K562 (cell line): Measurements from ENCODE around the gene NXPH4. TPM values are rescaled to one million over a fixed set of nuclear protein-coding genes. Genes with fewer than 3 reads are reported as not detected.
A peak's percentile ranks its signal among the peaks of the same experiment; 100 is the strongest.

Experiments
- ATAC-seq: fragments of 200-7000 bp; cut with Tn5 transposase; 3 replicates; pipeline ENCODE4 v1.9.1; 2020; ENCODE audit warnings: moderate library complexity
- BruUV-seq: library from RNA; stranded (reverse); fragments of 400-500 nt; replicated peaks from 2 replicates; lab custom pipeline; 2021; lab: Mats Ljungman, UMichigan
- CTCF ChIA-PET: fragments of 300-600 bp; formaldehyde crosslinking; extraction: SDS; loops from one replicate; lab custom pipeline; 2021; ENCODE audit warnings: low intra/inter-chr PET ratio; lab: Yijun Ruan, JAX
- POLR2A ChIA-PET: fragments of 300-600, 350-650 bp; sonication (Branson Sonifier 250); formaldehyde crosslinking; extraction: SDS; loops from one replicate; lab custom pipeline; 2021; ENCODE audit warnings: antibody characterized with exemption, inconsistent platforms; lab: Yijun Ruan, JAX
- DNase-seq, 4 experiments: peaks; one replicate each; pipeline versions ENCODE4 v3.0.0 to v3.0.0-alpha.2; 2011 to 2018; ENCODE audit warnings: low spot score in 3 of 4, mixed read lengths in 3 of 4; ENCODE audit errors: extremely low read depth in 1 of 4
- FAIRE-seq: peaks from 2 replicates; lab custom pipeline; 2011; peaks lifted over from hg19 to GRCh38; lab: Jason Lieb, UNC
- H2AFZ ChIP-seq: 2 replicates; pipeline ENCODE4 v1.6.0; 2011; ENCODE audit warnings: low read depth, low read length, control low read depth, inconsistent platforms
- H3K27ac ChIP-seq: fragments of 200-600 bp; 3 replicates; pipeline ENCODE4 v1.8.0; 2011; ENCODE audit warnings: low read depth, mild to moderate bottlenecking, control low read depth, inconsistent platforms, low read length, moderate library complexity, mixed read lengths; ENCODE audit errors: extremely low read depth
- H3K27me3 ChIP-seq, 2 experiments: fragments of 300-600 bp in 1 of 2; 2 replicates in 1 of 2; 3 replicates in 1 of 2; pipeline versions ENCODE4 v1.6.0 to v1.8.0; 2011; ENCODE audit warnings: inconsistent platforms in 2 of 2, low read length in 2 of 2, mild to moderate bottlenecking in 1 of 2, mixed read lengths in 1 of 2, moderate library complexity in 1 of 2; ENCODE audit not compliant: control insufficient read depth in 2 of 2, insufficient read depth in 2 of 2
- H3K36me3 ChIP-seq: fragments of 300-600 bp; 3 replicates; pipeline ENCODE4 v1.8.0; 2011; ENCODE audit warnings: mild to moderate bottlenecking, low read length, inconsistent platforms; ENCODE audit not compliant: control insufficient read depth, insufficient read depth
- H3K4me1 ChIP-seq, 2 experiments: fragments of 200-600 bp in 1 of 2; replicated peaks in 1 of 2; 2 replicates in 1 of 2; 3 replicates in 1 of 2; pipeline versions ENCODE4 v1.5.1 to v1.8.0; 2011; ENCODE audit warnings: inconsistent platforms in 2 of 2, low read length in 2 of 2, mild to moderate bottlenecking in 1 of 2, mixed read lengths in 1 of 2, moderate library complexity in 1 of 2; ENCODE audit not compliant: control insufficient read depth in 2 of 2, insufficient read depth in 2 of 2
- H3K4me2 ChIP-seq: 2 replicates; pipeline ENCODE4 v1.6.1; 2011; ENCODE audit warnings: low read length, control low read depth, inconsistent platforms, mixed read lengths; ENCODE audit not compliant: insufficient read depth
- H3K4me3 ChIP-seq: fragments of 200-600 bp; sonication (generic), shearing (Covaris generic); 2 replicates; pipeline ENCODE4 v1.5.1; 2016; ENCODE audit warnings: control low read depth, inconsistent platforms
- H3K79me2 ChIP-seq: fragments of 200-600 bp; 3 replicates; pipeline ENCODE4 v1.8.0; 2011; ENCODE audit warnings: low read length, inconsistent platforms; ENCODE audit not compliant: control insufficient read depth, insufficient read depth
- H3K9ac ChIP-seq, 2 experiments: 2 replicates each; pipeline versions ENCODE4 v1.6.0 to v1.6.1; 2011; ENCODE audit warnings: low read depth in 2 of 2, low read length in 2 of 2, control low read depth in 1 of 2, inconsistent platforms in 1 of 2, mild to moderate bottlenecking in 1 of 2, mixed read lengths in 1 of 2; ENCODE audit not compliant: insufficient read depth in 1 of 2
- H3K9me1 ChIP-seq: one replicate; pipeline ENCODE4 v1.6.0; 2011; ENCODE audit warnings: inconsistent platforms, mild to moderate bottlenecking, low read length, moderate library complexity; ENCODE audit not compliant: control insufficient read depth, insufficient read depth
- H3K9me3 ChIP-seq: replicated peaks from 2 replicates; pipeline ENCODE4 v1.5.1; 2011; ENCODE audit warnings: low read depth, low read length, inconsistent platforms; ENCODE audit not compliant: control insufficient read depth, insufficient read depth
- H4K20me1 ChIP-seq: replicated peaks from 2 replicates; pipeline ENCODE4 v1.6.1; 2011; ENCODE audit warnings: low read length, inconsistent platforms, mixed read lengths; ENCODE audit not compliant: control insufficient read depth, insufficient read depth
- FOXP1 ChIP-seq: sonication (generic); formaldehyde crosslinking; IDR thresholded peaks from 2 replicates; pipeline ENCODE4 v1.8.0; 2022; ENCODE audit warnings: mild to moderate bottlenecking, missing genetic modification reagents
- HDAC1 ChIP-seq, 2 experiments: fragments of 450-650 bp; IDR thresholded peaks; 2 replicates each; pipeline ENCODE4 v1.6.1; 2016 to 2017; ENCODE audit warnings: inconsistent platforms in 1 of 2, mild to moderate bottlenecking in 1 of 2, moderate library complexity in 1 of 2
- MAZ ChIP-seq, 2 experiments: fragments of 450-650 bp in 1 of 2; sonication (generic) in 1 of 2; formaldehyde crosslinking; IDR thresholded peaks in 1 of 2; conservative IDR thresholded peaks in 1 of 2; 2 replicates each; pipeline versions ENCODE4 v1.4.0 to v1.5.0; 2020; ENCODE audit warnings: mild to moderate bottlenecking in 1 of 2, missing genetic modification reagents in 1 of 2
- RB1 ChIP-seq: fragments of 450-650 bp; IDR thresholded peaks from 2 replicates; pipeline ENCODE4 v1.6.1; 2017; ENCODE audit warnings: low read depth, mild to moderate bottlenecking
- TARDBP ChIP-seq: fragments of 450-650 bp; IDR thresholded peaks from 2 replicates; pipeline ENCODE4 v1.6.1; 2016
- XRCC4 ChIP-seq: IDR thresholded peaks from one replicate; pipeline ENCODE4 v1.6.1; 2011; ENCODE audit not compliant: insufficient read depth, insufficient read length; ENCODE audit errors: extremely low read depth
- ZC3H4 ChIP-seq: sonication (generic); formaldehyde crosslinking; IDR thresholded peaks from 2 replicates; pipeline ENCODE4 v1.9.0; 2021; ENCODE audit warnings: missing genetic modification reagents, borderline replicate concordance
- ZFP1 ChIP-seq: fragments of 450-650 bp; formaldehyde crosslinking; IDR thresholded peaks from 2 replicates; pipeline ENCODE4 v1.4.0; 2020; ENCODE audit warnings: mild to moderate bottlenecking, mixed read lengths
- ZFPM2 ChIP-seq: fragments of 250-450 bp; sonication (Bioruptor Pico); IDR thresholded peaks from 2 replicates; pipeline ENCODE4 v1.5.1; 2022; ENCODE audit warnings: mild to moderate bottlenecking
- ZNF232 ChIP-seq: sonication (generic); formaldehyde crosslinking; IDR thresholded peaks from 2 replicates; pipeline ENCODE4 v1.8.0; 2022; ENCODE audit warnings: mild to moderate bottlenecking, missing genetic modification reagents
- ZNF316 ChIP-seq: fragments of 450-650 bp; IDR thresholded peaks from 2 replicates; pipeline ENCODE4 v1.6.1; 2016
- ZNF785 ChIP-seq: fragments of 250-450 bp; sonication (Bioruptor Pico); IDR thresholded peaks from 2 replicates; pipeline ENCODE4 v1.4.0; 2020; ENCODE audit warnings: mild to moderate bottlenecking
- WGBS: fragments of 100-300 bp; shearing (Covaris generic); methylation state at CpG from one replicate; pipeline ENCODE4 v1.1.6; 2016; ENCODE audit warnings: low coverage, mixed read lengths; ENCODE audit not compliant: insufficient coverage; ENCODE audit errors: missing lambda C conversion rate; 5-methylcytosine and 5-hydroxymethylcytosine counted together
- in situ Hi-C: fragments of 300-500 bp; cut with MboI; formaldehyde crosslinking; loops from 4 replicates; pipeline ENCODE4 v1.15.0; 2018; ENCODE audit warnings: inconsistent platforms, mixed read lengths
- intact Hi-C: fragments of 100-400 bp; cut with micrococcal nuclease; formaldehyde crosslinking; loops from 2 replicates; pipeline ENCODE4 v1.14.2; 2022
- polyA plus RNA-seq, 8 experiments: library from polyadenylated mRNA; depleted of rRNA in 4 of 8; stranded (reverse) in 5 of 8; unstranded in 3 of 8; fragments of >200 nt; fragmentation: Nextera tagmentation in 2 of 8; fragmentation: Illumina TruSeq in 1 of 8; extraction: Ambion mirVana in 2 of 8; extraction: Trizol in 1 of 8; gene quantifications; 2 replicates each; pipeline versions ENCODE4 v1.2.1 to v1.2.3, GENCODE V29; 2011 to 2014; ENCODE audit warnings: inconsistent platforms in 1 of 8, missing spikeins in 1 of 8
- total RNA-seq, 7 experiments: library from RNA; depleted of rRNA in 6 of 7; stranded (reverse); fragments of >200 nt in 6 of 7; fragmentation: Illumina TruSeq in 2 of 7; extraction: Trizol in 2 of 7; gene quantifications; 2 replicates each; pipeline versions ENCODE4 v1.2.1 to v1.2.3, GENCODE V29; 2011 to 2021; ENCODE audit warnings: low replicate concordance in 1 of 7
- TF ChIP-seq, protein P1 (sequence below): fragments of 450-650 bp; IDR thresholded peaks from 2 replicates; pipeline ENCODE4 v1.6.1; 2016; ENCODE audit warnings: missing biosample characterization, missing genetic modification characterization

NXPH4 gene
- total and polyA plus RNA-seq, 9 of the 15 experiments (the other 6 are each of a cell fraction or from before 2014, with no cell fraction given) = 0.49 to 2.7 (median 1.1) TPM; not detected in 4

DNA sequence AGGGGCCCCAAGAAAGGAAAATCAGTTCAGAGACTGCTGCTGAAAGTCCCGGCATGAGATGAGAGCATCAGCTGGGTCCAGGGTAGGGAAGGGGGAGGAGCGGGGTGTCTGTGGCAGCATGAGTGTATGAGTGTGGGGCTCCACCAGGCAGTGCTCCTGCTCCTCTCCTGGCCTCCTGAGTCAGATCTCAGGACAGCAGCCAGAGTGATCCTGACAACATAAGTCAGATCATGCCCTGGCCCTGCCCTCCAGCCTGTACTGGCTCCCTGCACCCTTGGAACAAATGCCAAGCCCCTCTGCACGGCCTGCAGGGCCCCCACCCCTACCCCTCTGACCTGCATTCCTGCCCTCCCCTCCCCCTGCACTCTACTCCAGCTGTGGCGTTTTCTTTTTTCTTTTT, 44.9 kb upstream of the NXPH4 start:
- Histone ChIP-seq H4K20me1 (peaks cover 13% of the 10 kb centered on the region; the same call in 1 of the 2 replicates), H3K79me2 (no peaks in the 10 kb centered on the region), H3K27ac (no peak overlapping the region), H3K9ac (no peak overlapping the region; a peak in 1 of 4 replicates), H3K4me2 (no peak overlapping the region), H3K27me3 (peaks cover 0 to 49% of the 10 kb centered on the region in 2 experiments; a peak in 3 of 5 replicates), H2AFZ (no peak overlapping the region), H3K36me3 (no peaks in the 10 kb centered on the region), H3K9me3 (no peaks in the 10 kb centered on the region), H3K4me1 (peaks cover 9 to 41% of the 10 kb centered on the region in 2 experiments; a peak in 4 of 5 replicates), H3K9me1 (no peaks in the 10 kb centered on the region), H3K4me3 (no peak overlapping the region)
- DNase-seq = no peak
- in situ Hi-C loops = no loop called here
- BruUV-seq = no TSS peak
- no peak for ATAC-seq
- no peak for FAIRE-seq
- ChIA-PET CTCF (interaction anchor here (0.6 kb wide), 1 partner anchor 33 kb away, joined by 3 read pairs; no protein-coding TSS in a partner anchor), POLR2A (interaction anchor here (0.8 kb wide), 1 partner anchor 8 kb away, joined by 4 read pairs; no protein-coding TSS in a partner anchor)
- 6% methylated on average over 2 of the region's 4 CpGs for WGBS
- intact Hi-C loops = no loop called here
- TF ChIP-seq ZFP1 (CRISPR knock-in tag) = no peak
- no peak for TF ChIP-seq FOXP1

DNA sequence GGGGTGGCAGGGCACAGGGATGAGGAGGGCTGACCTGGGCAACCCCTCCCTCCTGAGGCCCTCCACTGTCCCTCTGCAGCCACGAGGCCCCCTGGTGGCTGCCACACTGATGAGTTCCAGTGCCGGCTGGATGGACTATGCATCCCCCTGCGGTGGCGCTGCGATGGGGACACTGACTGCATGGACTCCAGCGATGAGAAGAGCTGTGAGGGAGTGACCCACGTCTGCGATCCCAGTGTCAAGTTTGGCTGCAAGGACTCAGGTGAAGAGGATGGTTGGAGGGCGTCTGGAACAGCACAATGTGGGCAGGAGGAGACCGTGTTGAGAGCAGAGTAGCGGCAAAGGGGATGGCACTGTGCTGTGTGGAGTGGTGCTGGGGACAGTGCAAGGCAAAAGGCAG, 43.5 kb upstream of the NXPH4 start:
- H3K27me3 ChIP-seq = peaks cover 0 to 39% of the 10 kb centered on the region in 2 experiments; a peak in 3 of 5 replicates
- in situ Hi-C loops (no loop called here), intact Hi-C loops (no loop called here)
- no TSS peak for BruUV-seq
- H4K20me1 ChIP-seq = 0 out of 2 replicates have a peak, but pooled peaks cover 7% of the 10 kb centered on the region
- peak; percentile 69 to 75 (median 74) for DNase-seq
- peak; percentile 64 for FAIRE-seq
- H2AFZ ChIP-seq = no peak overlapping the region
- H3K36me3 ChIP-seq = no peaks in the 10 kb centered on the region
- 17% methylated on average over 11 of the region's 11 CpGs for WGBS
- no peak overlapping the region for H3K4me3 ChIP-seq
- no peak overlapping the region for H3K4me2 ChIP-seq
- peak; percentile 85 for ATAC-seq
- H3K4me1 ChIP-seq = peaks cover 12 to 45% of the 10 kb centered on the region in 2 experiments; a peak in 4 of 5 replicates
- H3K9ac ChIP-seq = no peak overlapping the region
- no peaks in the 10 kb centered on the region for H3K9me3 ChIP-seq
- no peaks in the 10 kb centered on the region for H3K79me2 ChIP-seq
- POLR2A ChIA-PET = interaction anchor here (0.7 kb wide), 1 partner anchor 123 kb away, joined by 4 read pairs; the partner anchor contains the start of gene MYO1A
- no peaks in the 10 kb centered on the region for H3K9me1 ChIP-seq
- H3K27ac ChIP-seq = no peak overlapping the region
- CTCF ChIA-PET = interaction anchor here (0.7 to 3.6 kb wide), 2 partner anchors 49 to 161 kb away, joined by 3 to 18 read pairs; no protein-coding TSS in a partner anchor
- TF ChIP-seq MAZ (CRISPR knock-in tag; conservative IDR thresholded peaks at IDR 0.05 in 1 of 2, IDR thresholded peaks at IDR 0.05 in 1 of 2) (peak in 1 of 2 experiments; percentile 60; a peak in 2 of 4 replicates), HDAC1 (IDR thresholded peaks at IDR 0.05) (0 out of 4 replicates have a peak, but pooled peaks of 1 of the 2 experiments have one; percentile 21), RB1 (0 out of 2 replicates have a peak, but pooled peaks have one; percentile 28), XRCC4 (no peak), ZNF232 (CRISPR knock-in tag) (no peak), TARDBP (no peak), ZNF316 (no peak), ZC3H4 (CRISPR knock-in tag) (no peak), ZNF785 (CRISPR knock-in tag) (no peak), ZFPM2 (no peak)
- TF ChIP-seq, protein P1, sequence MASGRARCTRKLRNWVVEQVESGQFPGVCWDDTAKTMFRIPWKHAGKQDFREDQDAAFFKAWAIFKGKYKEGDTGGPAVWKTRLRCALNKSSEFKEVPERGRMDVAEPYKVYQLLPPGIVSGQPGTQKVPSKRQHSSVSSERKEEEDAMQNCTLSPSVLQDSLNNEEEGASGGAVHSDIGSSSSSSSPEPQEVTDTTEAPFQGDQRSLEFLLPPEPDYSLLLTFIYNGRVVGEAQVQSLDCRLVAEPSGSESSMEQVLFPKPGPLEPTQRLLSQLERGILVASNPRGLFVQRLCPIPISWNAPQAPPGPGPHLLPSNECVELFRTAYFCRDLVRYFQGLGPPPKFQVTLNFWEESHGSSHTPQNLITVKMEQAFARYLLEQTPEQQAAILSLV (tag) = no peak
